Sigmoid colon (tissue), 4 donors: Measurements from ENCODE around the gene NUMBL.

Experiments
- EP300 ChIP-seq, 4 donors: sonication (generic); formaldehyde crosslinking; IDR thresholded peaks; one replicate each; pipeline ENCODE4 v1.6.1; 2017; ENCODE audit warnings: antibody characterized with exemption in 4 of 4
- POLR2A ChIP-seq, 2 donors: fragments of 450-650 bp; IDR thresholded peaks; one replicate each; pipeline ENCODE4 v1.6.1; 2016; ENCODE audit warnings: antibody characterized with exemption in 2 of 2, mild to moderate bottlenecking in 2 of 2, moderate library complexity in 2 of 2
- TF ChIP-seq, protein P1 (sequence below), 4 experiments: fragments of 450-650 bp in 3 of 4; fragments of 200-600 bp in 1 of 4; IDR thresholded peaks; one replicate each; pipeline ENCODE4 v1.5.1; 2016 to 2019; ENCODE audit warnings: antibody characterized with exemption in 4 of 4, mild to moderate bottlenecking in 3 of 4, moderate library complexity in 2 of 4

GRCh38 chr19:40691421-40692211, 1.2 kb upstream of the NUMBL start:
- no peak for TF ChIP-seq EP300 (IDR thresholded peaks at IDR 0.05)
- TF ChIP-seq, protein P1, sequence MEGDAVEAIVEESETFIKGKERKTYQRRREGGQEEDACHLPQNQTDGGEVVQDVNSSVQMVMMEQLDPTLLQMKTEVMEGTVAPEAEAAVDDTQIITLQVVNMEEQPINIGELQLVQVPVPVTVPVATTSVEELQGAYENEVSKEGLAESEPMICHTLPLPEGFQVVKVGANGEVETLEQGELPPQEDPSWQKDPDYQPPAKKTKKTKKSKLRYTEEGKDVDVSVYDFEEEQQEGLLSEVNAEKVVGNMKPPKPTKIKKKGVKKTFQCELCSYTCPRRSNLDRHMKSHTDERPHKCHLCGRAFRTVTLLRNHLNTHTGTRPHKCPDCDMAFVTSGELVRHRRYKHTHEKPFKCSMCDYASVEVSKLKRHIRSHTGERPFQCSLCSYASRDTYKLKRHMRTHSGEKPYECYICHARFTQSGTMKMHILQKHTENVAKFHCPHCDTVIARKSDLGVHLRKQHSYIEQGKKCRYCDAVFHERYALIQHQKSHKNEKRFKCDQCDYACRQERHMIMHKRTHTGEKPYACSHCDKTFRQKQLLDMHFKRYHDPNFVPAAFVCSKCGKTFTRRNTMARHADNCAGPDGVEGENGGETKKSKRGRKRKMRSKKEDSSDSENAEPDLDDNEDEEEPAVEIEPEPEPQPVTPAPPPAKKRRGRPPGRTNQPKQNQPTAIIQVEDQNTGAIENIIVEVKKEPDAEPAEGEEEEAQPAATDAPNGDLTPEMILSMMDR (IDR thresholded peaks at IDR 0.05) = no peak
- no peak for TF ChIP-seq POLR2A (IDR thresholded peaks at IDR 0.05)
